Tibial nerve (tissue), 3 donors: ENCODE data around the gene OPTC.

Source experiments
- POLR2A ChIP-seq, 2 donors: fragments of 450-650 bp; IDR thresholded peaks; one replicate each; pipeline ENCODE4 v1.6.1; 2017; ENCODE audit warnings: antibody characterized with exemption in 2 of 2, mild to moderate bottlenecking in 2 of 2, moderate library complexity in 2 of 2
- TF ChIP-seq, protein P1 (sequence below), 5 experiments: fragments of 200-600 bp in 3 of 5; fragments of 450-650 bp in 2 of 5; sonication (generic) in 3 of 5; IDR thresholded peaks; one replicate each; pipeline ENCODE4 v1.5.1; 2016 to 2019; ENCODE audit warnings: antibody characterized with exemption in 5 of 5, mild to moderate bottlenecking in 3 of 5, moderate library complexity in 2 of 5

- TF ChIP-seq, protein P1, sequence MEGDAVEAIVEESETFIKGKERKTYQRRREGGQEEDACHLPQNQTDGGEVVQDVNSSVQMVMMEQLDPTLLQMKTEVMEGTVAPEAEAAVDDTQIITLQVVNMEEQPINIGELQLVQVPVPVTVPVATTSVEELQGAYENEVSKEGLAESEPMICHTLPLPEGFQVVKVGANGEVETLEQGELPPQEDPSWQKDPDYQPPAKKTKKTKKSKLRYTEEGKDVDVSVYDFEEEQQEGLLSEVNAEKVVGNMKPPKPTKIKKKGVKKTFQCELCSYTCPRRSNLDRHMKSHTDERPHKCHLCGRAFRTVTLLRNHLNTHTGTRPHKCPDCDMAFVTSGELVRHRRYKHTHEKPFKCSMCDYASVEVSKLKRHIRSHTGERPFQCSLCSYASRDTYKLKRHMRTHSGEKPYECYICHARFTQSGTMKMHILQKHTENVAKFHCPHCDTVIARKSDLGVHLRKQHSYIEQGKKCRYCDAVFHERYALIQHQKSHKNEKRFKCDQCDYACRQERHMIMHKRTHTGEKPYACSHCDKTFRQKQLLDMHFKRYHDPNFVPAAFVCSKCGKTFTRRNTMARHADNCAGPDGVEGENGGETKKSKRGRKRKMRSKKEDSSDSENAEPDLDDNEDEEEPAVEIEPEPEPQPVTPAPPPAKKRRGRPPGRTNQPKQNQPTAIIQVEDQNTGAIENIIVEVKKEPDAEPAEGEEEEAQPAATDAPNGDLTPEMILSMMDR (IDR thresholded peaks at IDR 0.05): no peak
- no peak for TF ChIP-seq POLR2A (IDR thresholded peaks at IDR 0.05)
Measured at GRCh38 chr1:203470240-203470639, 23.7 kb upstream of the OPTC start.
